GM18909 (cell line): ENCODE results near the gene MARF1.

Experiments
- ATAC-seq: cut with Tn5 transposase; IDR thresholded peaks from one replicate; pipeline ENCODE4 v1.9.1; 2021; ENCODE audit warnings: mild to moderate bottlenecking; ENCODE audit not compliant: unreplicated experiment, poor library complexity

The MARF1 gene

DNA sequence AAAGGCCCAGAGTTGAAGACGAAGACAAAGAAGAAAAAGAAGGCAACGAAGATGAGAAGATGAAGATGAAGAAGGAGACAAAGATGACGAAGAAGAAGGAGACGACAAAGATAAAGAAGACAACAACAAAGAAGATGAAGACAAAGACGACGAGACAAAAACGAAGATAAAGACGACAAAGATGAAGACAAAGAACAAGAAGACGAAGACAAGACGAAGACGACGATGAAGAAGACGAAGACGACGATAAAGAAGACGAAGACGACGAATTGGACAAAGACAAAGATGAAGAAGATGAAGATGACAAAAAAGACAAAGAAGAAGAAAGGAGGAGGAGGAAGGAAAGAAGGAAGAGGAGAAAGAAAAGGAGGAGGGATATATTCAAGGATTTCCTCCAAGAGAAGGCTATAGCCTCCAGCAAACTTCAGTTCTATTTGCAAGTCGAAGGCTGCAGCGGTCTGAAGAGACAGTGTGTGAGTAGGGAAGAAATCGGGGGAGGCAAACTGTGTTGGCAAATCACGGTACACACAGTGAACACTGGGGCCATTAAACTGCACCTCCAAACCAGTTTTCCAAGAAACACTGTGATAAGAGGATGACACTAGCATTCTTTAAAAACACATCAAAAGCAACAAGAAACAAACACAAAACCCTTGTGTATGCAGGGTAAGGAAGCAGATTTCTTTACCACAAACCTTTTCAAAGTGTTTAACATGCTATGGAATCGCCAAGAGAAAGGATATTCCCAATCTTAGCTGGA lies 40.5 kb downstream of the MARF1 start:
- no peak for ATAC-seq

DNA sequence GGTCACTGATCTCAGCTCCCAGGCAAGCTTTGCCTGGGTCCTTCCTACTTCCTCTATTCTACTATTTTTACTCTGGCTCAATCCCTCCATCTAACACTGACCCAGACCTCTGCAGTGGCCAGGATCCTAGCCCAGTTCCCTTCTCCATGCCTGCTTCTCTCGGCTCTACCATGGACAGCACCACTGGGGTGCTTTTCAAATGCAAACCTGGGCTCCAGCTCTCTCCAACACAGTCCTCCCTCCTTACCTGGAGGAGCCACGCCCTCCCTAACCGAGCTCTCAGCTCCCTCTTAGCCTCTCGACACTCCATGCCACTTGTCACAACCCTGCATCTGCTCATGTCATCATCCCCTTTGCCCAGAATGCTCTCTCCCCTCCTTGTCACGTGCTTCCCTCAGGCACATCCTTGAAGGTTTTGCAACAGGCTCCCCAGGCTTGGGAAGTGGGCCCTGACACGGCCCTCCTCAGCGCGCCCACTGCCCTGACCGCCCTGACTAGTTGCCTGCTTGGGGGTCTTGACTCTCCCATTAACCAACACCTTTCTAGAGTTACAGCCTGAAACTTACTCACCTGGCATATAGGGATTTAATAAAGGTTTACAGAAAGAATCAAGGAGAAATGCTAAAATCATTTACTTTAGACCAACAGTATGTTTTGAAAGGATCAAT lies 41.6 kb downstream of the MARF1 start:
- no peak for ATAC-seq

DNA sequence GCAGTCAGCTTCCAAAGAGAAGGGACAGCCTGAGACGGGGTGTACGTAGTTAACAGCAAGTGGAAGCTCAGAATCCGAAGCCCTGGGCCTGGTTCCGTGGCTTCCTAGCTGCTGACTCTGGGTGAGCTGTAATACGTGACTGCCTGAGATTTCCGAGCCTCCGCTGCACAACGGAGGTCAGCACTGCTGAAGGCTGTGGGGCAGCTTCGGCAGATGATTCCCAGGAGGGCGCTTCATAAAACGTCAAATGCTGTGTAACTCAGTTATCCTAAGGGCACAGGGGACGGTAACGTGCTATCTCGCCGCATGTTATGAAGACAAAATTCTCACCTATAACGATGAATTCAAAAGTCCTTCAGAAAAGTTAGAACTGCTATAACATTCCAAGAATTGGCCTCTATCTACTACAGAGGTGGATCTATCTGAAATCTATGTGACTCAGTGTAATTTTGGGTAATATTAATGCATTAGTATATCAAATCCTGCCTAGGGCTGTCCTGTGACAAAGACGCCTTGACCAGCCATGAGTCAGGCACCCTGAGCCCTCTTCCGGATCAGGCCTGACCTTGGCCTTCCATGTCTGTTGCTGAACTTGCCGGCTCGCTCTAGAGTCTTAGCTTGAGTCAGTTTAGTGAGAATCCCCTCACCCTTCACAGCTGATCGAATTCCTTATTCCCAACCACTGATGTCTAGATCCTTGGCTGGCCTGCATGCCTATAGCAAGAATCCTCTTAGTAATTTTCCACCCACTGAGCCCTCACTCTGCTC lies 43.5 kb downstream of the MARF1 start:
- ATAC-seq, result no peak

DNA sequence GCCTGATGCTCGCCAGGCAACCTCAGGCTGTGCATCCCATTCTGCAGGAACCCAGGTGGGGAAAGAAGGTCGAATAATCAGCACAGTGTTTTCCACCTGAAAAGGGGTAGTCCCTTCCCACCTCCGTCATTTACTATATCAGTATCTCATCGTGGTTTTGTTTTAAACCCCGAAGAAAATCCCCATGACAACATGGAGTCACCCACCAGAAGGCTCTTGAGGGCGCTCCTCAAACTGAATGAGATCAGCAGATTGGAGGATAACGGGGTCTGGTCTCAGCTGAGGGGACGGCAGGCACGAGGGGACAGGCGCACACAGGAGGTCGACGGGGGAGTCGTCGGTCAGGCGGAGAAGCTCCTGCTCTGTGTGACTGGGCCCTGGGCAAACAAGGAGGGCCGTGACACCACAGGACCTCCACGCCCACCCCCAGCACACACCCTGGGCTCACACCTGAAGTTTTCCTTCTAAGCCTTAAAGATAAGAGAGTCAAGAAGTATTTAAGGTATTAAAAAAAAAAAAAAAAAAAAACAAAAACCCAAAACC lies 44.2 kb downstream of the MARF1 start:
- no peak for ATAC-seq

DNA sequence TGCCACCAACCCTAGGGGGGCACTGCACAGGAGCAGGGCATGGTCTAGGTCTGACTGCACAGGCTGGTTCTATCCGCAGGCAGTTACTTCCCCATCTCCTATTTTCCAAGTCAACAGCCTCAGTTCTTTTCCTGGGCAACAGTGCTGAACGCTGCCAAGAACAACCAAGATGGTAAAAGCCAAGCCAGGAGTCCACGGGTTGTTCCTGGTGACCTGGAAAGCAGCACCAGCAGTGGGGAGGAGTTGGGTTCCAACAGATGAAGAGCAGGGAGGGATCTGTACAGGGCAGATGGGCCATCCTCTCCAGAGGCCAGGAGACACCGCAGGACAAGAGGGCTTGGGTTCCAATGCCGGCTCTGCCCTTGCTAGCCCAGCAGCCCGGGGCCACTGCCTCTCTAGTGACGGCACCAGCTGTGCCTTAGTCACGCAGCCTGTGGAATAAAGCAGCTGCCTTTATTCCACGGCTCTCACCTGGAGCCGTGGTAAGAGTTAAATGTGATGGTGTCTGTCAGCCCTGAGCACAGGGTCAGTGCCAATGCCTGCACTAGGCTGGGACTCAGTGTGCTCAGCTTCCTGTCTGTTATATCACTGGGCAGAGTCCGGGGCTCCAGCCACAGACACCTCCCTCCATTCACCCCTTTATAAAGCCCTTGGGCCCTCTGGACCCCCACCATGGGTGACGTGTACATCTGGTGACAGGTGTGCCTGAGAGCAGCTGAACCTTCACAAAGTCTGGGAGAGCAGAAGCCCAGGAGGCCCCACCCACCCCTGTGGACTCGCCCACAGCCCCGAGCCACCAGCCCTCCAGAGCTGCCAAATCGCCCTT lies 44.9 kb downstream of the MARF1 start:
- no peak for ATAC-seq

GRCh38 chr16:15597135-15597534 lies 45.8 kb downstream of the MARF1 start:
- no peak for ATAC-seq

DNA sequence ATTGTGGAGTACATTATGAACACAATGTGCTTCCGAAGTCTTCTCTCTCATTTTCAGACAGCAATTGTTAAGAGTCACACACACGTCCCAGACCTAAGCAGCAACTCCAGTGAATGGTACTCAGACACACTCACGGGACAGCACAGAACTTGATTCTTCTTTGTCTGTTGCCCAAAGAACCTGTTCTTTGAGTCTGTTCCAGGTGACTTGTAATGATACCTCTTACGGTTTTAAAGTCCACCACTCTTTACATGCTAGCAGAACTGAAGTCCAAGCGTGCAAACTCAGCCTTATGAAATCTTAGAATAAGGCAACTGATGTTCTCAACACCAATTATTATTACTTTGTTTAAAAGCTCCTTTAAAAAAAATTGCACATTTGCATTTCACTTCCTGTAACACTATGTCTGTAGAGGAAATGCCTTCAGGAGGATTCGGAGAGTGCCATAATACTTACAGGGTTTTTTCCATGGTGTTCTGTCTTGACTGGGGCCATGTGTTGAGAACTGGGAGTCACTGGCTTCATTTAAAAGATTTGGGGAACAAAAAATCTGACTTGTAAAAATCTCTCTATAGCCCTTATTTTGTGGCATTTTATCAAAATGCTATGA lies 48.1 kb downstream of the MARF1 start:
- ATAC-seq, result no peak

- ATAC-seq, result no peak
These were observed 49.7 kb downstream of the MARF1 start for GRCh38 chr16:15593235-15593634.

- no peak for ATAC-seq
These were observed 50.6 kb downstream of the MARF1 start for GRCh38 chr16:15592324-15592723.

DNA sequence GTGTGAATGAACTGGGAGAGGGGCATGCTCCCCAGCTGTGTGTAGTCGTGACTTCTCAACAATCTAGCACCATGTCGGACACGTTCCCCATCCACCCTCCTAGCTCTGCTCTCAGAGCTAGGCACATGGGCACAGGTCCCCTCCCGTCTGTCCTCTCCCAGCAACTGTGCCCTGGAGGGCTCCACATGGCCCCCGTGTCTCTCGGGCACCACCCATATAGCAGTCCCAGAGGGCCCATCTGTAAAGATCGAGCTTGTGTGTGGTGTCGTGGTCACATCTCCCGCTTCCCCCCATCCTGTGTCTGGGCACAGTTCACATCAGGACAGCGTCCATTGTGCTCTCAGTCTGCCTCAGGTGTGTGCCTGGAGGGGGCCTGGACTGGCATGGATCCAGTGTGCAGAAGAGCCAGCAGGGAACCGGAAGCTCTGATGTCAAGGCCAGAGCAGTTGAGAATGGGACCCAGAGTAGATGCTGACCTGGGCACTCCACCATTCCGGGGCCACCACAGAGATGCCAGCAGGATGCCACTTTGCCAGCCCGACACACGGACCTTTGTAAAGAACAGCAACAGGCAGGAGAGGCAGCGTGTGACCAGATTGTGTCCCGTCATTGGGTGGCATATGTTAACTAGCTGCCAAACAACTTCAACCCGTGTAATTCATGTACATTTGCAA lies 55.7 kb downstream of the MARF1 start:
- no peak for ATAC-seq

- no peak for ATAC-seq
These were observed 56.2 kb downstream of the MARF1 start for GRCh38 chr16:15586716-15587115.

DNA sequence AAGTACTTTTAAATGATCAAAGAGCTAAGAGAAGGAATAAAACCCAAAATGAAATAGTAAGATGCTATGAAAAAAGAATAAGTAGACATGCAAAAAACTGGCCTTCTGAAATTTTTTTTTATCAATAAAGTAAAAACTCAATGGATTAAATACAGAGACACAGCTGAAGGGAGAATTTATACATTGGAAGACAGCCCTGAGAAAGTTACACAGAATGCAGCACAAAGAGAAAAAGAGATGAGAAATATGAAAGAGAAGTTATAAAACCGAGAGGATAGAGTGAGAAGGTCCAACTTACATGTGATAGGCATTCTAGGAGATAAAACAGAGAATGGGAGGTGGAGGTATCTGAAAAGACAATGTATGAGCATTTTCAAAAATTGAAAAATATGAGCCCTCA lies 57.0 kb downstream of the MARF1 start:
- ATAC-seq, result no peak

GRCh38 chr16:15583526-15583925 lies 59.4 kb downstream of the MARF1 start:
- ATAC-seq, result no peak

GRCh38 chr16:15581127-15581815 lies 61.7 kb downstream of the MARF1 start:
- ATAC-seq, result no peak

DNA sequence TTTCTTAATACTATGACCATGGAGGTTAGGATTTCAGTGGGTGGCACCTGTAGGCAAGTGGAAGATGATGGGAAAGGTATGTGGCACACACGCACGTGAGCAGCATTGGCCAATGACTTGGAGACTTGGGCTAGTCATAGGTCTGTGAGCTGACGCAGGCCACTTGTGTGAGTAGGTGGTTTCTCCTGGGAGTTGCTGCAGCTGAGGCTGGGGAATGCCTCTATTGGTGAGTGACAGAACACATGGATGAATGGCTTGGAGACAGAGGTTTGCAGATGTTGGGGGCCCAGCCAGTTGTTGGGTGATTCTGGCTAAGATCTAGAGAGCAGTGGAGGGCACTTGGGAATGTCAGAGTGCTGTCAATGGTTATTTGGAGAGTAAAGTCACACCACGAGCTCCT lies 64.1 kb downstream of the MARF1 start:
- ATAC-seq, result no peak

GRCh38 chr16:15576960-15577958 lies 65.7 kb downstream of the MARF1 start:
- no peak for ATAC-seq

GRCh38 chr16:15575293-15576049 lies 67.5 kb downstream of the MARF1 start:
- ATAC-seq, result no peak
